HepG2 (cell line): Measurements from ENCODE around the gene HSD11B1L. TPM values are rescaled to one million over a fixed set of nuclear protein-coding genes. Genes with fewer than 3 reads are reported as not detected.

ENCODE experiments used
- ATAC-seq: fragments of 200-7000 bp; cut with Tn5 transposase; 3 replicates; pipeline ENCODE4 v1.9.1; 2020; ENCODE audit warnings: mild to moderate bottlenecking, moderate library complexity
- BruUV-seq: library from RNA; stranded (reverse); fragments of 400-500 nt; replicated peaks from 2 replicates; lab custom pipeline; 2021; lab: Mats Ljungman, UMichigan
- CTCF ChIA-PET: fragments of 300-600 bp; formaldehyde crosslinking; extraction: SDS; loops from one replicate; lab custom pipeline; 2021; ENCODE audit warnings: low total read pairs, inconsistent platforms, low intra/inter-chr PET ratio; lab: Yijun Ruan, JAX
- POLR2A ChIA-PET: fragments of 350-600 bp; sonication (Branson Sonifier 250); formaldehyde crosslinking; loops from one replicate; lab custom pipeline; 2020; ENCODE audit warnings: antibody characterized with exemption, inconsistent platforms; lab: Yijun Ruan, JAX
- DNase-seq: peaks from one replicate; pipeline ENCODE4 v3.0.0-alpha.2; 2015; ENCODE audit warnings: low spot score
- FAIRE-seq: peaks from 3 replicates; lab custom pipeline; 2011; peaks lifted over from hg19 to GRCh38; lab: Jason Lieb, UNC
- H2AFZ ChIP-seq: one replicate; pipeline ENCODE4 v1.6.1; 2011; ENCODE audit warnings: low read length, inconsistent platforms
- H3K27ac ChIP-seq: fragments of 300-600 bp; 3 replicates; pipeline ENCODE4 v1.8.0; 2011; ENCODE audit warnings: mixed run types, mild to moderate bottlenecking, mixed read lengths, low read length, inconsistent platforms; ENCODE audit not compliant: insufficient read depth; ENCODE audit errors: extremely low read length
- H3K27me3 ChIP-seq, 2 experiments: fragments of 200-600 bp in 1 of 2; 2 replicates in 1 of 2; 3 replicates in 1 of 2; pipeline versions ENCODE4 v1.6.0 to v1.8.0; 2011; ENCODE audit warnings: low read length in 2 of 2, mild to moderate bottlenecking in 2 of 2, moderate library complexity in 2 of 2, inconsistent platforms in 1 of 2; ENCODE audit not compliant: insufficient read depth in 2 of 2, control insufficient read depth in 1 of 2
- H3K36me3 ChIP-seq, 2 experiments: fragments of 200-600 bp in 1 of 2; replicated peaks in 1 of 2; 2 replicates in 1 of 2; 3 replicates in 1 of 2; pipeline versions ENCODE4 v1.5.1 to v1.8.0; 2011; ENCODE audit warnings: low read length in 2 of 2, inconsistent platforms in 1 of 2; ENCODE audit not compliant: insufficient read depth in 2 of 2, control insufficient read depth in 1 of 2
- H3K4me1 ChIP-seq: 2 replicates; pipeline ENCODE4 v1.5.1; 2012; ENCODE audit warnings: low read length, inconsistent platforms; ENCODE audit not compliant: insufficient read depth
- H3K4me2 ChIP-seq: 2 replicates; pipeline ENCODE4 v1.6.0; 2011; ENCODE audit warnings: low read depth, low read length, inconsistent platforms
- H3K4me3 ChIP-seq, 3 experiments: fragments of 200-600 bp in 1 of 3; sonication (generic), shearing (Covaris generic) in 1 of 3; replicated peaks in 1 of 3; 2 replicates each; pipeline ENCODE4 v1.5.1; 2011 to 2016; ENCODE audit warnings: low read length in 3 of 3, inconsistent platforms in 2 of 3, low read depth in 2 of 3, mild to moderate bottlenecking in 2 of 3, control low read depth in 1 of 3, mixed read lengths in 1 of 3; ENCODE audit not compliant: insufficient read depth in 1 of 3
- H3K79me2 ChIP-seq: one replicate; pipeline ENCODE4 v1.6.1; 2011; ENCODE audit warnings: low read length, inconsistent platforms; ENCODE audit not compliant: insufficient read depth
- H3K9ac ChIP-seq: 2 replicates; pipeline ENCODE4 v1.6.0; 2011; ENCODE audit warnings: mild to moderate bottlenecking, low read depth, low read length, inconsistent platforms; ENCODE audit not compliant: insufficient read depth
- H3K9me3 ChIP-seq: 2 replicates; pipeline ENCODE4 v1.5.1; 2012; ENCODE audit warnings: mild to moderate bottlenecking, low read length
- H4K20me1 ChIP-seq: 2 replicates; pipeline ENCODE4 v1.6.0; 2011; ENCODE audit warnings: inconsistent platforms, mild to moderate bottlenecking, low read length, moderate library complexity; ENCODE audit not compliant: insufficient read depth
- HNRNPL ChIP-seq: fragments of 200-400 bp; formaldehyde crosslinking; IDR thresholded peaks from 2 replicates; pipeline ENCODE4 v1.6.1; 2017; ENCODE audit warnings: mild to moderate bottlenecking, low read depth, low read length
- JDP2 ChIP-seq: sonication (generic); formaldehyde crosslinking; IDR thresholded peaks from 2 replicates; pipeline ENCODE4 v1.8.1; 2022; ENCODE audit warnings: missing genetic modification reagents, borderline replicate concordance
- MYNN ChIP-seq: sonication (generic); formaldehyde crosslinking; IDR thresholded peaks from 2 replicates; pipeline ENCODE4 v1.4.0; 2020; ENCODE audit warnings: mild to moderate bottlenecking, low read depth, missing genetic modification reagents
- NR2C2 ChIP-seq: sonication (generic); formaldehyde crosslinking; IDR thresholded peaks from 2 replicates; pipeline ENCODE4 v1.4.0; 2020; ENCODE audit warnings: missing genetic modification reagents, mild to moderate bottlenecking, moderate library complexity, borderline replicate concordance
- SIX1 ChIP-seq: sonication (generic); formaldehyde crosslinking; IDR thresholded peaks from 2 replicates; pipeline ENCODE4 v1.4.0; 2020; ENCODE audit warnings: missing genetic modification reagents, borderline replicate concordance
- ZHX1 ChIP-seq: sonication (generic); formaldehyde crosslinking; IDR thresholded peaks from 2 replicates; pipeline ENCODE4 v1.8.1; 2022; ENCODE audit warnings: low read depth, mild to moderate bottlenecking, missing genetic modification reagents
- WGBS: methylation state at CpG from one replicate; pipeline ENCODE4 v1.1.6; 2017; ENCODE audit warnings: low lambda C conversion rate; 5-methylcytosine and 5-hydroxymethylcytosine counted together
- in situ Hi-C: cut with HindIII; loops from 2 replicates; pipeline ENCODE4 v1.10.0; 2017; ENCODE audit warnings: low pct_unique_long_range_greater_than_20kb; ENCODE audit not compliant: extremely low pct_ligation_motif_present
- intact Hi-C: fragments of 100-400 bp; cut with micrococcal nuclease; formaldehyde crosslinking; loops from one replicate; pipeline ENCODE4 v1.10.0; 2022; ENCODE audit not compliant: unreplicated experiment
- polyA plus RNA-seq, 8 experiments: library from polyadenylated mRNA; depleted of rRNA in 3 of 8; stranded (reverse) in 7 of 8; unstranded in 1 of 8; fragments of >200 nt; fragmentation: Illumina TruSeq in 4 of 8; extraction: Trizol in 4 of 8; gene quantifications; 2 replicates each; pipeline versions ENCODE4 v1.2.1 to v1.2.3, GENCODE V29; 2011 to 2016; ENCODE audit warnings: low read depth in 4 of 8, missing spikeins in 1 of 8, mixed read lengths in 1 of 8; ENCODE audit not compliant: insufficient read depth in 1 of 8
- total RNA-seq, 5 experiments: library from RNA; depleted of rRNA; stranded (reverse); fragments of >200 nt; fragmentation: Illumina TruSeq; extraction: Trizol; gene quantifications; 2 replicates each; pipeline ENCODE4 v1.2.3, GENCODE V29; 2016; ENCODE audit warnings: low read depth in 1 of 5
- TF ChIP-seq, protein P1 (sequence below): sonication (generic); formaldehyde crosslinking; IDR thresholded peaks from 2 replicates; pipeline ENCODE4 v1.5.1; 2020; ENCODE audit warnings: mild to moderate bottlenecking, missing genetic modification reagents, moderate library complexity
- TF ChIP-seq, protein P2 (sequence below): sonication (generic); formaldehyde crosslinking; IDR thresholded peaks from 2 replicates; pipeline ENCODE4 v1.4.0; 2020; ENCODE audit warnings: missing genetic modification reagents
- TF ChIP-seq, protein P3 (sequence below): sonication (generic); formaldehyde crosslinking; IDR thresholded peaks from 2 replicates; pipeline ENCODE4 v1.5.1; 2020; ENCODE audit warnings: mild to moderate bottlenecking, missing genetic modification reagents

The HSD11B1L gene
- total and polyA plus RNA-seq, 2 of the 13 experiments (the other 11 are each of a cell fraction or from before 2014, with no cell fraction given): 2.8 to 3.9 TPM

- intact Hi-C loops: no loop called here
- TF ChIP-seq, protein P1, sequence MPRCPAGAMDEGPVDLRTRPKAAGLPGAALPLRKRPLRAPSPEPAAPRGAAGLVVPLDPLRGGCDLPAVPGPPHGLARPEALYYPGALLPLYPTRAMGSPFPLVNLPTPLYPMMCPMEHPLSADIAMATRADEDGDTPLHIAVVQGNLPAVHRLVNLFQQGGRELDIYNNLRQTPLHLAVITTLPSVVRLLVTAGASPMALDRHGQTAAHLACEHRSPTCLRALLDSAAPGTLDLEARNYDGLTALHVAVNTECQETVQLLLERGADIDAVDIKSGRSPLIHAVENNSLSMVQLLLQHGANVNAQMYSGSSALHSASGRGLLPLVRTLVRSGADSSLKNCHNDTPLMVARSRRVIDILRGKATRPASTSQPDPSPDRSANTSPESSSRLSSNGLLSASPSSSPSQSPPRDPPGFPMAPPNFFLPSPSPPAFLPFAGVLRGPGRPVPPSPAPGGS (CRISPR knock-in tag): no peak
- TF ChIP-seq, protein P2, sequence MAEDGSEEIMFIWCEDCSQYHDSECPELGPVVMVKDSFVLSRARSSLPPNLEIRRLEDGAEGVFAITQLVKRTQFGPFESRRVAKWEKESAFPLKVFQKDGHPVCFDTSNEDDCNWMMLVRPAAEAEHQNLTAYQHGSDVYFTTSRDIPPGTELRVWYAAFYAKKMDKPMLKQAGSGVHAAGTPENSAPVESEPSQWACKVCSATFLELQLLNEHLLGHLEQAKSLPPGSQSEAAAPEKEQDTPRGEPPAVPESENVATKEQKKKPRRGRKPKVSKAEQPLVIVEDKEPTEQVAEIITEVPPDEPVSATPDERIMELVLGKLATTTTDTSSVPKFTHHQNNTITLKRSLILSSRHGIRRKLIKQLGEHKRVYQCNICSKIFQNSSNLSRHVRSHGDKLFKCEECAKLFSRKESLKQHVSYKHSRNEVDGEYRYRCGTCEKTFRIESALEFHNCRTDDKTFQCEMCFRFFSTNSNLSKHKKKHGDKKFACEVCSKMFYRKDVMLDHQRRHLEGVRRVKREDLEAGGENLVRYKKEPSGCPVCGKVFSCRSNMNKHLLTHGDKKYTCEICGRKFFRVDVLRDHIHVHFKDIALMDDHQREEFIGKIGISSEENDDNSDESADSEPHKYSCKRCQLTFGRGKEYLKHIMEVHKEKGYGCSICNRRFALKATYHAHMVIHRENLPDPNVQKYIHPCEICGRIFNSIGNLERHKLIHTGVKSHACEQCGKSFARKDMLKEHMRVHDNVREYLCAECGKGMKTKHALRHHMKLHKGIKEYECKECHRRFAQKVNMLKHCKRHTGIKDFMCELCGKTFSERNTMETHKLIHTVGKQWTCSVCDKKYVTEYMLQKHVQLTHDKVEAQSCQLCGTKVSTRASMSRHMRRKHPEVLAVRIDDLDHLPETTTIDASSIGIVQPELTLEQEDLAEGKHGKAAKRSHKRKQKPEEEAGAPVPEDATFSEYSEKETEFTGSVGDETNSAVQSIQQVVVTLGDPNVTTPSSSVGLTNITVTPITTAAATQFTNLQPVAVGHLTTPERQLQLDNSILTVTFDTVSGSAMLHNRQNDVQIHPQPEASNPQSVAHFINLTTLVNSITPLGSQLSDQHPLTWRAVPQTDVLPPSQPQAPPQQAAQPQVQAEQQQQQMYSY: no peak
- TF ChIP-seq SIX1 (CRISPR knock-in tag) (no peak), JDP2 (no peak), ZHX1 (CRISPR knock-in tag) (no peak), NR2C2 (CRISPR knock-in tag) (no peak), HNRNPL (no peak), MYNN (no peak)
- TF ChIP-seq, protein P3, sequence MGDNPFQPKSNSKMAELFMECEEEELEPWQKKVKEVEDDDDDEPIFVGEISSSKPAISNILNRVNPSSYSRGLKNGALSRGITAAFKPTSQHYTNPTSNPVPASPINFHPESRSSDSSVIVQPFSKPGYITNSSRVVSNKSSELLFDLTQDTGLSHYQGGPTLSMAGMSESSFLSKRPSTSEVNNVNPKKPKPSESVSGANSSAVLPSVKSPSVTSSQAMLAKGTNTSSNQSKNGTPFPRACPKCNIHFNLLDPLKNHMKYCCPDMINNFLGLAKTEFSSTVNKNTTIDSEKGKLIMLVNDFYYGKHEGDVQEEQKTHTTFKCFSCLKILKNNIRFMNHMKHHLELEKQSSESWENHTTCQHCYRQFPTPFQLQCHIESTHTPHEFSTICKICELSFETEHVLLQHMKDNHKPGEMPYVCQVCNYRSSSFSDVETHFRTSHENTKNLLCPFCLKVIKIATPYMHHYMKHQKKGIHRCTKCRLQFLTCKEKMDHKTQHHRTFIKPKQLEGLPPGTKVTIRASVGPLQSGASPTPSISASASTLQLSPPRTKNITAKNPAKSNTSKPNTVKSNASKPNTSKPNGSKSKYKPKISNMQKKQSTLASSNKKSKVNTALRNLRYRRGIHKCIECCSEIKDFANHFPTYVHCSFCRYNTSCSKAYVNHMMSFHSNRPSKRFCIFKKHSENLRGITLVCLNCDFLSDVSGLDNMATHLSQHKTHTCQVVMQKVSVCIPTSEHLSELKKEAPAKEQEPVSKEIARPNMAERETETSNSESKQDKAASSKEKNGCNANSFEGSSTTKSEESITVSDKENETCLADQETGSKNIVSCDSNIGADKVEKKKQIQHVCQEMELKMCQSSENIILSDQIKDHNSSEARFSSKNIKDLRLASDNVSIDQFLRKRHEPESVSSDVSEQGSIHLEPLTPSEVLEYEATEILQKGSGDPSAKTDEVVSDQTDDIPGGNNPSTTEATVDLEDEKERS (CRISPR knock-in tag): no peak
Observed at GRCh38 chr19:5664515-5664914, 16.3 kb upstream of the HSD11B1L start.

More at GRCh38 chr19:5664515-5664914, 16.3 kb upstream of the HSD11B1L start:
- H3K27me3 ChIP-seq: no peaks in the 10 kb centered on the region
- ChIA-PET POLR2A (interaction anchor here (1.5 kb wide), 1 partner anchor 42 kb away, joined by 7 read pairs; the partner anchor contains the start of genes SAFB and SAFB2), CTCF (no interaction called here)
- no peaks in the 10 kb centered on the region for H3K79me2 ChIP-seq
- in situ Hi-C loops: no loop called here
- no peak for ATAC-seq
- FAIRE-seq: no peak
- no TSS peak for BruUV-seq
- H3K4me3 ChIP-seq: no peak overlapping the region
- DNase-seq: no peak
- H3K27ac ChIP-seq: no peak overlapping the region
- no CpG with 5 or more reads among the region's 2 CpGs for WGBS
- H4K20me1 ChIP-seq: 0 out of 2 replicates have a peak, but pooled peaks cover 9% of the 10 kb centered on the region
- H3K4me1 ChIP-seq: peaks cover 15% of the 10 kb centered on the region
- no peak overlapping the region for H2AFZ ChIP-seq
- peaks cover 60 to 88% of the 10 kb centered on the region in 2 experiments for H3K36me3 ChIP-seq
- no peak overlapping the region for H3K9ac ChIP-seq
- H3K4me2 ChIP-seq: no peak overlapping the region
- no peaks in the 10 kb centered on the region for H3K9me3 ChIP-seq
